ENCODE results near the gene METTL22.

Gene METTL22

GRCh38 chr16:8670014-8670560, 48.6 kb downstream of the METTL22 start:
- DNase-seq: no peak

GRCh38 chr16:8673611-8674412, 52.3 kb downstream of the METTL22 start:
- no peak for DNase-seq

GRCh38 chr16:8674413-8675022, 53.0 kb downstream of the METTL22 start, which contains the start of gene ABAT:
ABAT (plus strand) TSS chr16:8674617; CDS start chr16:8735740, 61,123 bp downstream.
- DNase-seq: peak; percentile 75 to 89

- peak in 1 of 2 donors; percentile 2 for DNase-seq
These were observed 54.0 kb downstream of the METTL22 start for GRCh38 chr16:8675183-8676159.

GRCh38 chr16:8676160-8676547, 54.7 kb downstream of the METTL22 start:
- DNase-seq: no peak

GRCh38 chr16:8676737-8677375, 55.4 kb downstream of the METTL22 start:
- no peak for DNase-seq

GRCh38 chr16:8677481-8677880, 56.0 kb downstream of the METTL22 start:
- no peak for DNase-seq

GRCh38 chr16:8678068-8678927, 56.8 kb downstream of the METTL22 start:
- DNase-seq: no peak

GRCh38 chr16:8679151-8679550, 57.7 kb downstream of the METTL22 start:
- DNase-seq: no peak

- no peak for DNase-seq
These were observed 61.2 kb downstream of the METTL22 start for GRCh38 chr16:8682551-8683259.

GRCh38 chr16:8683640-8684039, 62.1 kb downstream of the METTL22 start:
- no peak for DNase-seq

GRCh38 chr16:8685617-8686016, 64.1 kb downstream of the METTL22 start:
- DNase-seq: no peak

- DNase-seq: no peak
These were observed 64.6 kb downstream of the METTL22 start for GRCh38 chr16:8686031-8686621.

GRCh38 chr16:8686879-8687278, 65.4 kb downstream of the METTL22 start:
- no peak for DNase-seq

- no peak for DNase-seq
These were observed 68.2 kb downstream of the METTL22 start for GRCh38 chr16:8689686-8690085.

- DNase-seq: no peak
These were observed 70.2 kb downstream of the METTL22 start for GRCh38 chr16:8691728-8692127.

GRCh38 chr16:8694795-8695728, 73.6 kb downstream of the METTL22 start:
- no peak for DNase-seq

GRCh38 chr16:8696880-8697279, 75.4 kb downstream of the METTL22 start:
- no peak for DNase-seq

- DNase-seq: no peak
These were observed 76.5 kb downstream of the METTL22 start for GRCh38 chr16:8697965-8698364.

All from inflammatory macrophage treated with lipopolysaccharide for 1 hour (primary cell).